HG03521 (cell line): ENCODE data around the gene UTS2B.

ENCODE experiments used
- ATAC-seq: cut with Tn5 transposase; IDR thresholded peaks from one replicate; pipeline ENCODE4 v1.9.1; 2021; ENCODE audit warnings: mild to moderate bottlenecking, moderate library complexity; ENCODE audit not compliant: unreplicated experiment

UTS2B gene

GRCh38 chr3:191328383-191328961 lies 1.9 kb downstream of the UTS2B start:
- ATAC-seq, result no peak

- no peak for ATAC-seq
Observed at GRCh38 chr3:191327526-191327925, 2.8 kb downstream of the UTS2B start.

GRCh38 chr3:191324936-191325335 lies 5.4 kb downstream of the UTS2B start:
- no peak for ATAC-seq

- no peak for ATAC-seq
Observed at GRCh38 chr3:191321019-191321767, 9.1 kb downstream of the UTS2B start.

GRCh38 chr3:191320316-191320715 lies 10.0 kb downstream of the UTS2B start:
- no peak for ATAC-seq

- no peak for ATAC-seq
Observed at GRCh38 chr3:191316876-191317603, 13.3 kb downstream of the UTS2B start.

GRCh38 chr3:191314109-191314728 lies 16.1 kb downstream of the UTS2B start:
- ATAC-seq, result no peak

- no peak for ATAC-seq
Observed at GRCh38 chr3:191313296-191313695, 17.0 kb downstream of the UTS2B start.

GRCh38 chr3:191307341-191307740 lies 23.0 kb downstream of the UTS2B start:
- no peak for ATAC-seq

- ATAC-seq, result no peak
Observed at GRCh38 chr3:191306428-191306827, 23.9 kb downstream of the UTS2B start.

- ATAC-seq, result no peak
Observed at GRCh38 chr3:191303596-191303995, 26.7 kb downstream of the UTS2B start.

- ATAC-seq, result no peak
Observed at GRCh38 chr3:191302451-191302850, 27.9 kb downstream of the UTS2B start.

GRCh38 chr3:191301782-191302411 lies 28.4 kb downstream of the UTS2B start:
- no peak for ATAC-seq

GRCh38 chr3:191301017-191301416 lies 29.3 kb downstream of the UTS2B start:
- ATAC-seq, result peak; percentile 76

- ATAC-seq, result no peak
Observed at GRCh38 chr3:191300422-191300821, 29.9 kb downstream of the UTS2B start.

- ATAC-seq, result no peak
Observed at GRCh38 chr3:191298846-191299245, 31.5 kb downstream of the UTS2B start.

- peak; percentile 79 for ATAC-seq
Observed at GRCh38 chr3:191296041-191296541, 34.2 kb downstream of the UTS2B start.

- ATAC-seq, result no peak
Observed at GRCh38 chr3:191294291-191294690, 36.0 kb downstream of the UTS2B start.

- no peak for ATAC-seq
Observed at GRCh38 chr3:191292243-191293015, 37.9 kb downstream of the UTS2B start.
